SK-N-SH (cell line): ENCODE data around the gene CKB. TPM values are rescaled to one million over a fixed set of nuclear protein-coding genes. Genes with fewer than 3 reads are reported as not detected.

Source experiments
- CTCF ChIA-PET: fragments of 300-600, 350-600 bp; formaldehyde crosslinking; extraction: SDS; loops from one replicate; lab custom pipeline; 2021; lab: Yijun Ruan, JAX
- POLR2A ChIA-PET: fragments of 350-600 bp; sonication (Branson Sonifier 250); formaldehyde crosslinking; extraction: SDS; loops from one replicate; lab custom pipeline; 2020; ENCODE audit warnings: antibody characterized with exemption, inconsistent platforms; lab: Yijun Ruan, JAX
- DNase-seq: peaks from one replicate; pipeline ENCODE4 v3.0.0; 2012
- H2AFZ ChIP-seq: fragments of 200-600 bp; sonication (generic); 2 replicates; pipeline ENCODE4 v1.8.1; 2016; ENCODE audit warnings: antibody characterized with exemption, mild to moderate bottlenecking, low read depth
- H3F3A ChIP-seq: fragments of 200-600 bp; sonication (generic); replicated peaks from 2 replicates; pipeline ENCODE3; 2016; ENCODE audit warnings: antibody characterized with exemption, mild to moderate bottlenecking; ENCODE audit not compliant: insufficient read depth
- H3K27ac ChIP-seq, 2 experiments: fragments of 200-500 bp in 1 of 2; fragments of 200-600 bp in 1 of 2; sonication (Bioruptor generic) in 1 of 2; sonication (generic), shearing (Covaris generic) in 1 of 2; 2 replicates each; pipeline versions ENCODE4 v1.5.1 to v1.6.1; 2014 to 2016; ENCODE audit warnings: low read depth in 2 of 2, inconsistent platforms in 1 of 2, low read length in 1 of 2, mild to moderate bottlenecking in 1 of 2, mixed read lengths in 1 of 2
- H3K27me3 ChIP-seq: fragments of 200-600 bp; sonication (generic), shearing (Covaris generic); 2 replicates; pipeline ENCODE4 v1.6.1; 2016; ENCODE audit warnings: mixed run types; ENCODE audit not compliant: insufficient read depth
- H3K36me3 ChIP-seq, 2 experiments: fragments of 200-500 bp in 1 of 2; fragments of 200-600 bp in 1 of 2; sonication (Bioruptor generic) in 1 of 2; sonication (generic) in 1 of 2; replicated peaks in 1 of 2; 2 replicates each; pipeline versions ENCODE3 to v1.5.1; 2014 to 2016; ENCODE audit warnings: low read length in 1 of 2, mild to moderate bottlenecking in 1 of 2; ENCODE audit not compliant: insufficient read depth in 2 of 2, control insufficient read depth in 1 of 2
- H3K4me1 ChIP-seq, 2 experiments: fragments of 200-500 bp in 1 of 2; fragments of 200-600 bp in 1 of 2; sonication (Bioruptor generic) in 1 of 2; sonication (generic), shearing (Covaris generic) in 1 of 2; 2 replicates each; pipeline versions ENCODE4 v1.5.1 to v1.6.1; 2014 to 2016; ENCODE audit warnings: low read depth in 1 of 2, low read length in 1 of 2, mixed run types in 1 of 2; ENCODE audit not compliant: insufficient read depth in 2 of 2, control insufficient read depth in 1 of 2
- H3K4me2 ChIP-seq: fragments of 200-600 bp; sonication (generic), shearing (Covaris generic); 2 replicates; pipeline ENCODE4 v1.6.1; 2017; ENCODE audit warnings: mixed run types
- H3K4me3 ChIP-seq, 2 experiments: fragments of 200-500 bp in 1 of 2; fragments of 200-600 bp in 1 of 2; sonication (Bioruptor generic) in 1 of 2; sonication (generic), shearing (Covaris generic) in 1 of 2; 2 replicates each; pipeline versions ENCODE4 v1.5.1 to v1.8.1; 2014 to 2016; ENCODE audit warnings: low read depth in 2 of 2, inconsistent platforms in 1 of 2, low read length in 1 of 2, mild to moderate bottlenecking in 1 of 2, mixed read lengths in 1 of 2, moderate library complexity in 1 of 2
- H3K79me2 ChIP-seq: fragments of 200-600 bp; sonication (generic); 2 replicates; pipeline ENCODE4 v1.8.1; 2017; ENCODE audit warnings: mild to moderate bottlenecking; ENCODE audit not compliant: insufficient read depth
- H3K9ac ChIP-seq: fragments of 200-600 bp; sonication (generic); 2 replicates; pipeline ENCODE4 v1.6.1; 2017; ENCODE audit warnings: mixed run types
- H3K9me2 ChIP-seq: fragments of 200-600 bp; sonication (generic); 2 replicates; pipeline ENCODE4 v1.6.1; 2017; ENCODE audit warnings: mixed run types
- H3K9me3 ChIP-seq: fragments of 200-600 bp; sonication (generic); 2 replicates; pipeline ENCODE4 v1.6.1; 2017; ENCODE audit warnings: mixed run types, mild to moderate bottlenecking, moderate library complexity
- H4K20me1 ChIP-seq: fragments of 200-600 bp; sonication (generic); 2 replicates; pipeline ENCODE4 v1.6.1; 2017; ENCODE audit warnings: mild to moderate bottlenecking, mixed run types; ENCODE audit not compliant: insufficient read depth
- CHD2 ChIP-seq: fragments of 150-350 bp; IDR thresholded peaks from 2 replicates; pipeline ENCODE4 v1.6.1; 2018; ENCODE audit warnings: low read length; ENCODE audit not compliant: partially characterized antibody
- ELF1 ChIP-seq: IDR thresholded peaks from 2 replicates; pipeline ENCODE4 v1.4.0; 2012
- FOSL2 ChIP-seq: IDR thresholded peaks from 2 replicates; pipeline ENCODE4 v1.4.0; 2012; ENCODE audit warnings: low read depth, mild to moderate bottlenecking, moderate library complexity, borderline replicate concordance
- FOXJ3 ChIP-seq: sonication (generic); formaldehyde crosslinking; IDR thresholded peaks from 2 replicates; pipeline ENCODE4 v1.5.1; 2020; ENCODE audit warnings: mild to moderate bottlenecking, missing genetic modification reagents
- GATA2 ChIP-seq: sonication (generic); formaldehyde crosslinking; IDR thresholded peaks from 2 replicates; pipeline ENCODE4 v1.5.0; 2020; ENCODE audit warnings: mild to moderate bottlenecking, missing genetic modification reagents
- MXI1 ChIP-seq: IDR thresholded peaks from 2 replicates; pipeline ENCODE4 v1.6.1; 2012; ENCODE audit warnings: mild to moderate bottlenecking, low read depth, low read length, improper control_type of control experiment
- NFIC ChIP-seq: IDR thresholded peaks from 2 replicates; pipeline ENCODE4 v1.4.0; 2012; ENCODE audit warnings: borderline replicate concordance
- NRF1 ChIP-seq: IDR thresholded peaks from 2 replicates; pipeline ENCODE4 v1.6.1; 2012; ENCODE audit warnings: low read depth, mild to moderate bottlenecking, low read length
- RCOR1 ChIP-seq: fragments of 150-350 bp; IDR thresholded peaks from 2 replicates; pipeline ENCODE4 v1.6.1; 2017; ENCODE audit warnings: antibody characterized with exemption, low read length
- RXRA ChIP-seq: IDR thresholded peaks from 2 replicates; pipeline ENCODE4 v1.4.0; 2012; ENCODE audit warnings: low read depth, mild to moderate bottlenecking, borderline replicate concordance
- SIN3A ChIP-seq: IDR thresholded peaks from 2 replicates; pipeline ENCODE4 v1.6.1; 2012; ENCODE audit warnings: low read depth, mild to moderate bottlenecking, low read length, moderate library complexity, borderline replicate concordance
- SMC3 ChIP-seq: IDR thresholded peaks from 2 replicates; pipeline ENCODE4 v1.6.1; 2012; ENCODE audit warnings: low read depth, low read length, improper control_type of control experiment
- TAF1 ChIP-seq: IDR thresholded peaks from 2 replicates; pipeline ENCODE4 v1.6.1; 2012; ENCODE audit warnings: low read depth, mild to moderate bottlenecking, low read length, moderate library complexity, borderline replicate concordance
- WGBS: methylation state at CpG from one replicate; pipeline ENCODE4 v1.1.6; 2017; ENCODE audit warnings: low lambda C conversion rate; 5-methylcytosine and 5-hydroxymethylcytosine counted together
- polyA plus RNA-seq, 3 experiments: library from polyadenylated mRNA; depleted of rRNA; stranded (reverse); fragments of >200 nt; gene quantifications; 2 replicates each; pipeline ENCODE4 v1.2.3, GENCODE V29; 2012
- TF ChIP-seq, protein P1 (sequence below): IDR thresholded peaks from 2 replicates; pipeline ENCODE4 v1.6.1; 2012; ENCODE audit warnings: mild to moderate bottlenecking, low read depth, low read length, moderate library complexity
- TF ChIP-seq, protein P2 (sequence below): IDR thresholded peaks from 2 replicates; pipeline ENCODE4 v1.4.0; 2012; ENCODE audit warnings: low read depth
- TF ChIP-seq, protein P3 (sequence below): fragments of 150-350 bp; IDR thresholded peaks from 2 replicates; pipeline ENCODE4 v1.6.1; 2017; ENCODE audit warnings: antibody characterized with exemption, low read length, low read depth, borderline replicate concordance
- TF ChIP-seq, protein P4 (sequence below): IDR thresholded peaks from 2 replicates; pipeline ENCODE4; 2012
- TF ChIP-seq, protein P5 (sequence below): IDR thresholded peaks from 2 replicates; pipeline ENCODE4 v1.4.0; 2012; ENCODE audit warnings: low read depth, borderline replicate concordance

CKB gene
- polyA plus RNA-seq, 1 of the 3 experiments (the other 2 are of a cell fraction): 53.0 TPM

DNA sequence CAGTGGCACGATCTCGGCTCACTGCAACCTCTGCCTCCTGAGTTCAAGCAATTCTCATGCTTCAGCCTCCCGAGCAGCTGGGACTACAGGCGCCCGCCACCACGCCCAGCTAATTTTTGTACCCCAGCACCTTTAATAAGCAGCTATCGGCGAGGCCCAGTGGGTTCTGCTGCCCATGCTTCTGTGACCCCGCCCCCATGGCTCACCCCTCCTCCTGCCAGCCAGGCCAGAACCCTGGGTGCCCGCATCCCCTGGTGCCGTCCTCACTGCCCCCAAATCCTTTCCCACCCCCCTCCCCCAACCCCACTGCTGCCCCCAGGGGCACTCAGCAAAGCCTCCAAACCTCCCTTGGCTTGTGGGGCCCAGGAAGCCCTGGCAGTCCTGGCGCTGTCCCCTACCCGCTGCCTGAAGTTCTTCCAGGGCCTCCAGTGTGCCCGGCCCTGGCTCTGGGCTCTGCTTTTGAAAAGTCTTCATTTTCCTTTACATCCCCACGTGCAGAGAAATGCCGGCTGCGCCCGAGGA, 25.4 kb upstream of the CKB start:
- no peak overlapping the region for H3K9ac ChIP-seq
- no peaks in the 10 kb centered on the region for H3K27me3 ChIP-seq
- no peak overlapping the region for H2AFZ ChIP-seq
- peaks cover 18 to 19% of the 10 kb centered on the region in 2 experiments; a peak in 3 of 4 replicates for H3K4me1 ChIP-seq
- POLR2A ChIA-PET: no interaction called here
- peaks cover 17% of the 10 kb centered on the region for H3F3A ChIP-seq
- H3K4me3 ChIP-seq: no peak overlapping the region
- DNase-seq: peak; percentile 27
- H4K20me1 ChIP-seq: peaks cover 17% of the 10 kb centered on the region
- H3K9me3 ChIP-seq: no peaks in the 10 kb centered on the region
- no peak overlapping the region for H3K27ac ChIP-seq
- CTCF ChIA-PET: interaction anchor here (1.8 to 11.6 kb wide), 7 partner anchors 10 to 157 kb away, joined by 7 to 194 read pairs (median 31); partner anchors contain the start of gene CKB
- no peaks in the 10 kb centered on the region for H3K36me3 ChIP-seq
- no peak overlapping the region for H3K4me2 ChIP-seq
- TF ChIP-seq RCOR1: no peak
- peaks cover 19% of the 10 kb centered on the region for H3K79me2 ChIP-seq
- H3K9me2 ChIP-seq: no peaks in the 10 kb centered on the region
- WGBS: 89% methylated on average over 18 of the region's 18 CpGs

DNA sequence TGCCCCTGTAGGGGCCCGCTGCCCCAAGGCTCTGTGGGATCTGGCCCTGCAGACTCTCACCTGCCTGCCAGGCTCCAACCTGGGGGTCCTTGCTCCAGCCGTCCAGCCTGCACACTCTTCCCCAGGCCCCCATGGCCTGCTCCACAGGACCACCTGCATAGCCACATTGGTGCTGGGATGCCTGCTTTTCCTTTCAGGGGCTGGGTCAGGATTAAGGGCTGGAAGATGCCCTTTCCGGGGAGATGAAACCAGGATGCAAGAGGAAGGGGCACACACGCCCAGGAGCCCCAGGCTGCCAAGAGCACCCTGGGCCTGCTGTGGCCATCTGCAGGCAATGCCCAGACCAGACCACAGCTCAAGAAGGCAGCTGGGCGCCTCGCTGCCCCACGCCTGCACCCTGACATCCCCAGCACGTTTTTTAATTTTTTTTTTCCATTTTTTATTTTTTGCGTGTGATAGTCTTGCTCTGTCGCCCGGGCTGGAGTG, 24.9 kb upstream of the CKB start:
- peaks cover 15% of the 10 kb centered on the region for H3K79me2 ChIP-seq

More for the DNA sequence above, 24.9 kb upstream of the CKB start:
- TF ChIP-seq RCOR1: no peak
- TF ChIP-seq, protein P1, sequence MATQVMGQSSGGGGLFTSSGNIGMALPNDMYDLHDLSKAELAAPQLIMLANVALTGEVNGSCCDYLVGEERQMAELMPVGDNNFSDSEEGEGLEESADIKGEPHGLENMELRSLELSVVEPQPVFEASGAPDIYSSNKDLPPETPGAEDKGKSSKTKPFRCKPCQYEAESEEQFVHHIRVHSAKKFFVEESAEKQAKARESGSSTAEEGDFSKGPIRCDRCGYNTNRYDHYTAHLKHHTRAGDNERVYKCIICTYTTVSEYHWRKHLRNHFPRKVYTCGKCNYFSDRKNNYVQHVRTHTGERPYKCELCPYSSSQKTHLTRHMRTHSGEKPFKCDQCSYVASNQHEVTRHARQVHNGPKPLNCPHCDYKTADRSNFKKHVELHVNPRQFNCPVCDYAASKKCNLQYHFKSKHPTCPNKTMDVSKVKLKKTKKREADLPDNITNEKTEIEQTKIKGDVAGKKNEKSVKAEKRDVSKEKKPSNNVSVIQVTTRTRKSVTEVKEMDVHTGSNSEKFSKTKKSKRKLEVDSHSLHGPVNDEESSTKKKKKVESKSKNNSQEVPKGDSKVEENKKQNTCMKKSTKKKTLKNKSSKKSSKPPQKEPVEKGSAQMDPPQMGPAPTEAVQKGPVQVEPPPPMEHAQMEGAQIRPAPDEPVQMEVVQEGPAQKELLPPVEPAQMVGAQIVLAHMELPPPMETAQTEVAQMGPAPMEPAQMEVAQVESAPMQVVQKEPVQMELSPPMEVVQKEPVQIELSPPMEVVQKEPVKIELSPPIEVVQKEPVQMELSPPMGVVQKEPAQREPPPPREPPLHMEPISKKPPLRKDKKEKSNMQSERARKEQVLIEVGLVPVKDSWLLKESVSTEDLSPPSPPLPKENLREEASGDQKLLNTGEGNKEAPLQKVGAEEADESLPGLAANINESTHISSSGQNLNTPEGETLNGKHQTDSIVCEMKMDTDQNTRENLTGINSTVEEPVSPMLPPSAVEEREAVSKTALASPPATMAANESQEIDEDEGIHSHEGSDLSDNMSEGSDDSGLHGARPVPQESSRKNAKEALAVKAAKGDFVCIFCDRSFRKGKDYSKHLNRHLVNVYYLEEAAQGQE: no peak
- TF ChIP-seq SMC3: no peak
- TF ChIP-seq NFIC: no peak
- TF ChIP-seq FOXJ3 (CRISPR knock-in tag): no peak
- TF ChIP-seq, protein P2, sequence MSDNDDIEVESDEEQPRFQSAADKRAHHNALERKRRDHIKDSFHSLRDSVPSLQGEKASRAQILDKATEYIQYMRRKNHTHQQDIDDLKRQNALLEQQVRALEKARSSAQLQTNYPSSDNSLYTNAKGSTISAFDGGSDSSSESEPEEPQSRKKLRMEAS: no peak
- TF ChIP-seq GATA2 (CRISPR knock-in tag): no peak
- TF ChIP-seq FOSL2: no peak
- TF ChIP-seq NRF1: no peak
- TF ChIP-seq, protein P3, sequence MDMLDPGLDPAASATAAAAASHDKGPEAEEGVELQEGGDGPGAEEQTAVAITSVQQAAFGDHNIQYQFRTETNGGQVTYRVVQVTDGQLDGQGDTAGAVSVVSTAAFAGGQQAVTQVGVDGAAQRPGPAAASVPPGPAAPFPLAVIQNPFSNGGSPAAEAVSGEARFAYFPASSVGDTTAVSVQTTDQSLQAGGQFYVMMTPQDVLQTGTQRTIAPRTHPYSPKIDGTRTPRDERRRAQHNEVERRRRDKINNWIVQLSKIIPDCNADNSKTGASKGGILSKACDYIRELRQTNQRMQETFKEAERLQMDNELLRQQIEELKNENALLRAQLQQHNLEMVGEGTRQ: no peak
- TF ChIP-seq CHD2: no peak
- no peak for TF ChIP-seq ELF1
- no peak for TF ChIP-seq TAF1
- TF ChIP-seq, protein P4, sequence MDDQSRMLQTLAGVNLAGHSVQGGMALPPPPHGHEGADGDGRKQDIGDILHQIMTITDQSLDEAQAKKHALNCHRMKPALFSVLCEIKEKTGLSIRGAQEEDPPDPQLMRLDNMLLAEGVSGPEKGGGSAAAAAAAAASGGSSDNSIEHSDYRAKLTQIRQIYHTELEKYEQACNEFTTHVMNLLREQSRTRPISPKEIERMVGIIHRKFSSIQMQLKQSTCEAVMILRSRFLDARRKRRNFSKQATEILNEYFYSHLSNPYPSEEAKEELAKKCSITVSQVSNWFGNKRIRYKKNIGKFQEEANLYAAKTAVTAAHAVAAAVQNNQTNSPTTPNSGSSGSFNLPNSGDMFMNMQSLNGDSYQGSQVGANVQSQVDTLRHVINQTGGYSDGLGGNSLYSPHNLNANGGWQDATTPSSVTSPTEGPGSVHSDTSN: no peak
- TF ChIP-seq, protein P5, sequence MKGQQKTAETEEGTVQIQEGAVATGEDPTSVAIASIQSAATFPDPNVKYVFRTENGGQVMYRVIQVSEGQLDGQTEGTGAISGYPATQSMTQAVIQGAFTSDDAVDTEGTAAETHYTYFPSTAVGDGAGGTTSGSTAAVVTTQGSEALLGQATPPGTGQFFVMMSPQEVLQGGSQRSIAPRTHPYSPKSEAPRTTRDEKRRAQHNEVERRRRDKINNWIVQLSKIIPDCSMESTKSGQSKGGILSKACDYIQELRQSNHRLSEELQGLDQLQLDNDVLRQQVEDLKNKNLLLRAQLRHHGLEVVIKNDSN: no peak
- no peak for TF ChIP-seq MXI1
- no peak for TF ChIP-seq RXRA
- no peak for TF ChIP-seq SIN3A
- Histone ChIP-seq H3K9me3 (no peaks in the 10 kb centered on the region), H3K4me1 (peaks cover 13 to 22% of the 10 kb centered on the region in 2 experiments; a peak in 3 of 4 replicates), H3K4me2 (no peak overlapping the region), H3K27me3 (no peaks in the 10 kb centered on the region), H3F3A (peaks cover 12% of the 10 kb centered on the region), H3K9me2 (no peaks in the 10 kb centered on the region), H3K4me3 (no peak overlapping the region), H3K36me3 (no peaks in the 10 kb centered on the region), H4K20me1 (peaks cover 17% of the 10 kb centered on the region), H2AFZ (no peak overlapping the region), H3K9ac (no peak overlapping the region), H3K27ac (no peak overlapping the region)
- CTCF ChIA-PET: interaction anchor here (0.6 to 11.6 kb wide), 23 partner anchors 7 to 408 kb away, joined by 3 to 194 read pairs (median 4); partner anchors contain the start of genes BAG5, CKB and TRMT61A
- POLR2A ChIA-PET: interaction anchor here (1.0 to 1.2 kb wide), 2 partner anchors 25 to 28 kb away, joined by 3 to 4 read pairs; partner anchors contain the start of gene CKB
- 88% methylated on average over 10 of the region's 11 CpGs for WGBS
- peak; percentile 19 for DNase-seq
